MM.1S (cell line): ENCODE data around the gene ATP8B4.

Experiments used
- DNase-seq: peaks from one replicate; pipeline ENCODE4 v3.0.0-alpha.2; 2015
- H2AFZ ChIP-seq: fragments of 300-600 bp; sonication (generic); 2 replicates; pipeline ENCODE4 v1.6.0; 2016; ENCODE audit warnings: antibody characterized with exemption, low read length
- H3F3A ChIP-seq: fragments of 300-600 bp; sonication (generic); 2 replicates; pipeline ENCODE4 v1.6.1; 2016; ENCODE audit warnings: mild to moderate bottlenecking, antibody characterized with exemption, low read length, moderate library complexity, mixed read lengths; ENCODE audit not compliant: insufficient read depth
- H3K27ac ChIP-seq: fragments of 300-600 bp; sonication (generic); 2 replicates; pipeline ENCODE4 v1.5.1; 2016; ENCODE audit warnings: mild to moderate bottlenecking, low read length
- H3K27me3 ChIP-seq: fragments of 300-600 bp; sonication (generic); replicated peaks from 2 replicates; pipeline ENCODE4 v1.6.0; 2016; ENCODE audit warnings: low read length; ENCODE audit not compliant: insufficient read depth
- H3K36me3 ChIP-seq: fragments of 300-600 bp; sonication (generic); replicated peaks from 2 replicates; pipeline ENCODE4 v1.6.1; 2016; ENCODE audit warnings: mild to moderate bottlenecking, low read length, mixed read lengths; ENCODE audit not compliant: insufficient read depth
- H3K4me1 ChIP-seq: fragments of 300-600 bp; sonication (generic); 2 replicates; pipeline ENCODE4 v1.6.1; 2016; ENCODE audit warnings: low read length, mixed read lengths
- H3K4me2 ChIP-seq: fragments of 300-600 bp; sonication (generic); 2 replicates; pipeline ENCODE4 v1.6.0; 2016; ENCODE audit warnings: low read depth, low read length
- H3K4me3 ChIP-seq: fragments of 300-600 bp; sonication (generic); 2 replicates; pipeline ENCODE4 v1.5.1; 2016; ENCODE audit warnings: low read length, mixed read lengths
- H3K79me2 ChIP-seq: fragments of 300-600 bp; sonication (generic); 2 replicates; pipeline ENCODE4 v1.6.1; 2016; ENCODE audit warnings: mixed run types, low read length, mixed read lengths
- H3K9ac ChIP-seq: fragments of 300-600 bp; sonication (generic); 2 replicates; pipeline ENCODE4 v1.6.1; 2016; ENCODE audit warnings: low read length, mixed read lengths
- H3K9me2 ChIP-seq: fragments of 300-600 bp; sonication (generic); replicated peaks from 2 replicates; pipeline ENCODE4 v1.6.1; 2016; ENCODE audit warnings: mild to moderate bottlenecking, low read length, mixed read lengths; ENCODE audit not compliant: insufficient read depth
- H3K9me3 ChIP-seq: fragments of 300-600 bp; sonication (generic); replicated peaks from 2 replicates; pipeline ENCODE4 v1.6.1; 2016; ENCODE audit warnings: mild to moderate bottlenecking, low read length, mixed read lengths; ENCODE audit not compliant: insufficient read depth
- H4K20me1 ChIP-seq: fragments of 300-600 bp; sonication (generic); 2 replicates; pipeline ENCODE4 v1.6.1; 2016; ENCODE audit warnings: mild to moderate bottlenecking, low read length, moderate library complexity, mixed read lengths; ENCODE audit not compliant: insufficient read depth
- EZH2 ChIP-seq: fragments of 300-600 bp; sonication (generic); optimal IDR thresholded peaks from 2 replicates; pipeline ENCODE3; 2017; ENCODE audit warnings: low read depth, mild to moderate bottlenecking, antibody characterized with exemption, low read length, mixed read lengths
- EZH2phosphoT487 ChIP-seq: fragments of 300-600 bp; sonication (generic); IDR thresholded peaks from 2 replicates; pipeline ENCODE4 v1.6.1; 2018; ENCODE audit warnings: antibody characterized with exemption, low read length
- TF ChIP-seq, protein P1 (sequence below): fragments of 300-600 bp; sonication (generic); IDR thresholded peaks from 2 replicates; pipeline ENCODE4 v1.5.1; 2016; ENCODE audit warnings: antibody characterized with exemption, low read length, mixed read lengths

The ATP8B4 gene

DNA sequence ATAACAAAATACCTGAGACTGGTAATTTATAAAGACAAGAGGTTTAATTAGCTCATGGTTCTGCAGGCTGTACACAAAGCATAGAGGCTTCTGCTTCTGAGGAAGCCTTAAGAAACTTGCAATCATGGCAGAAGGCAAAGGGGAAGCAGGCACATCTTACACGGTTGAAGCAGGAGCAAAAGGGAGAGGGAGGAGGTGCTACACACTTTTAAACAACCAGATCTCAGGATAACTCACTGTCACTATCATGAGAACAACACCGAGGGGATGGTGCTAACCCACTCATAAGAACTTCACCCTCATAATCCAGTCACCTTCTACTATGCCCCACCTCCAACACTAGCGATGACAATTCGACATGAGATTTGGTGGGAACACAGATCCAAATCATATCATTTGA lies 54.4 kb downstream of the ATP8B4 start:
- Histone ChIP-seq H3K4me1 (no peaks in the 10 kb centered on the region), H3K36me3 (no peaks in the 10 kb centered on the region), H3K27ac (no peak overlapping the region), H3K79me2 (no peaks in the 10 kb centered on the region), H3F3A (no peaks in the 10 kb centered on the region), H4K20me1 (no peaks in the 10 kb centered on the region), H3K4me3 (no peak overlapping the region), H2AFZ (no peak overlapping the region), H3K4me2 (no peak overlapping the region), H3K9ac (no peak overlapping the region), H3K27me3 (no peaks in the 10 kb centered on the region), H3K9me3 (no peaks in the 10 kb centered on the region), H3K9me2 (no peaks in the 10 kb centered on the region)
- no peak for TF ChIP-seq EZH2
- DNase-seq: no peak

DNA sequence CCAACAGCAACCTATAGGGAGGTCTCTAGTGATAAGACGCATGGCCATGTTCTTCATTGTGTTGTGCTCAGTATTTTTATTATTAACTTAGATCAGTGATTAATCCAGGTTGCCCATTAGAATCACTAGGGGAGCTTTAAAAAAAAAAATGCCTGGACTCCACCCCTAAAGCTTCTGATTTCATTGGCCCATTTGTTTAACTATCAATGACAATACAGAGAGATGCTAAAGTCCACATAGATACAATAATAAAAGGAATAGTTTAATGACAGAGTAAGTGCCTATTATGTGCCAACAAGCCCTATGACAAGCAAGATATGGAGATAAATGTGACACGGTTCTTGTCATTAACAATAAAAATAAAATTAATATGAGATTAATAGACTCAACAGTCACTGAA lies 55.8 kb downstream of the ATP8B4 start:
- H4K20me1 ChIP-seq: no peaks in the 10 kb centered on the region
- H3K36me3 ChIP-seq: no peaks in the 10 kb centered on the region
- H3K9me3 ChIP-seq: no peaks in the 10 kb centered on the region
- H3K27me3 ChIP-seq: no peaks in the 10 kb centered on the region
- H2AFZ ChIP-seq: no peak overlapping the region
- H3K9ac ChIP-seq: no peak overlapping the region
- TF ChIP-seq EZH2phosphoT487 (no peak), EZH2 (no peak)
- TF ChIP-seq, protein P1, sequence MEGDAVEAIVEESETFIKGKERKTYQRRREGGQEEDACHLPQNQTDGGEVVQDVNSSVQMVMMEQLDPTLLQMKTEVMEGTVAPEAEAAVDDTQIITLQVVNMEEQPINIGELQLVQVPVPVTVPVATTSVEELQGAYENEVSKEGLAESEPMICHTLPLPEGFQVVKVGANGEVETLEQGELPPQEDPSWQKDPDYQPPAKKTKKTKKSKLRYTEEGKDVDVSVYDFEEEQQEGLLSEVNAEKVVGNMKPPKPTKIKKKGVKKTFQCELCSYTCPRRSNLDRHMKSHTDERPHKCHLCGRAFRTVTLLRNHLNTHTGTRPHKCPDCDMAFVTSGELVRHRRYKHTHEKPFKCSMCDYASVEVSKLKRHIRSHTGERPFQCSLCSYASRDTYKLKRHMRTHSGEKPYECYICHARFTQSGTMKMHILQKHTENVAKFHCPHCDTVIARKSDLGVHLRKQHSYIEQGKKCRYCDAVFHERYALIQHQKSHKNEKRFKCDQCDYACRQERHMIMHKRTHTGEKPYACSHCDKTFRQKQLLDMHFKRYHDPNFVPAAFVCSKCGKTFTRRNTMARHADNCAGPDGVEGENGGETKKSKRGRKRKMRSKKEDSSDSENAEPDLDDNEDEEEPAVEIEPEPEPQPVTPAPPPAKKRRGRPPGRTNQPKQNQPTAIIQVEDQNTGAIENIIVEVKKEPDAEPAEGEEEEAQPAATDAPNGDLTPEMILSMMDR: no peak
- H3K9me2 ChIP-seq: no peaks in the 10 kb centered on the region
- no peak for DNase-seq
- H3K79me2 ChIP-seq: no peaks in the 10 kb centered on the region
- H3K27ac ChIP-seq: no peak overlapping the region
- H3K4me3 ChIP-seq: no peak overlapping the region
- no peak overlapping the region for H3K4me2 ChIP-seq
- H3K4me1 ChIP-seq: no peaks in the 10 kb centered on the region
- H3F3A ChIP-seq: no peaks in the 10 kb centered on the region

DNA sequence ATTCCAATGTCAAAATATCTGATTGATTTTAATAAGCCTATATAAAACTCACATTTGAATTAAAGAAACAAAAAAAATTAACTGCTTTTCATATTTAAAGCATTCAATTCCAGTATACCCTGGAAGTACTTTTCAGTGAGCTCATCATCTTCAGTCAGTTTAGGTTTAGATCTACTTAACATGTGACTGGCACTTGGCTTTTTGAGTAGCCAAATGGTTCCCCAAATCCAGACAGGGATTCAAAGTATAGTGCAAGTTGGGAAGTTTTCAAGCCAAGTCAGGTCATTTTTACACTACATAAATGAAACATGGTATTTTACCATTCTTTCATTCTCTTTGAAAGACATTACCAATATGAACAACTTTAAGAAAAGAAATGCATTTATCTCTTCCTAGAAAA lies 57.5 kb downstream of the ATP8B4 start:
- Histone ChIP-seq H3K27ac (no peak overlapping the region), H3K4me1 (no peaks in the 10 kb centered on the region), H4K20me1 (no peaks in the 10 kb centered on the region), H2AFZ (no peak overlapping the region), H3K4me2 (no peak overlapping the region), H3K79me2 (no peaks in the 10 kb centered on the region), H3K9ac (no peak overlapping the region), H3K36me3 (no peaks in the 10 kb centered on the region), H3K4me3 (no peak overlapping the region), H3K9me2 (no peaks in the 10 kb centered on the region), H3F3A (no peaks in the 10 kb centered on the region), H3K9me3 (no peaks in the 10 kb centered on the region), H3K27me3 (no peaks in the 10 kb centered on the region)
- no peak for TF ChIP-seq EZH2phosphoT487
- no peak for TF ChIP-seq EZH2
- TF ChIP-seq, protein P1: no peak
- DNase-seq: no peak

DNA sequence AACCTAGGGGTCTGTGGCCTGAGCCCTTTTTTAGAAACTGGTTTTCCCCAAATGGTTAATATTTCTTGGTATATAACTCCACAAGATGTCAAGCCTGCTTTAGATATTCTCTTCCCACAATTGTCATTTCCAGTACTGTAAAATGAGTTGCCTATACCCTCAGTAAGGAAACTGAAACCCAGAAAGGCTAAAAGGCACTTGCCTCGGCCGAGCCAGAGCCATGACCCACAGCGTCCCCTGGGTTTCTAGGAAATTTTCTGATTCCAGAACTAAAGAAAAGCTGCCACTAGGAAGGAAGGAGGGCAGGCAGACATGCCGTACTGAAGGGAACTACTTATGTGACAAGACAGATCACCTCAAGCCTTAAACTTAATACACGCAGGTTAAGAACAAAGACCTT lies 59.1 kb downstream of the ATP8B4 start:
- Histone ChIP-seq H3K4me3 (no peak overlapping the region), H3K36me3 (no peaks in the 10 kb centered on the region), H2AFZ (peak overlapping the region; percentile 21; the same call in 1 of the 2 replicates), H3K9ac (no peak overlapping the region), H3K27ac (no peak overlapping the region), H4K20me1 (no peaks in the 10 kb centered on the region), H3K9me3 (no peaks in the 10 kb centered on the region), H3F3A (no peaks in the 10 kb centered on the region), H3K27me3 (no peaks in the 10 kb centered on the region), H3K9me2 (no peaks in the 10 kb centered on the region), H3K4me2 (peak overlapping the region; percentile 25), H3K79me2 (no peaks in the 10 kb centered on the region), H3K4me1 (no peaks in the 10 kb centered on the region)
- DNase-seq: no peak
- TF ChIP-seq EZH2 (no peak), EZH2phosphoT487 (no peak)
- TF ChIP-seq, protein P1: no peak
